Aorta (tissue), 5 donors: ENCODE data around the gene DCAF5. TPM values are rescaled to one million over a fixed set of nuclear protein-coding genes. Genes with fewer than 3 reads are reported as not detected.

Experiments used
- ATAC-seq: fragments of 200-7000 bp; cut with Tn5 transposase; one replicate; pipeline ENCODE4 v1.9.1; 2022; ENCODE audit warnings: moderate library complexity; ENCODE audit not compliant: low FRiP score
- DNase-seq, 2 donors: peaks; one replicate each; pipeline ENCODE4 v3.0.0-alpha.2; 2020
- H3K27ac ChIP-seq, 2 donors: one replicate each; pipeline ENCODE4 v1.5.1; 2013; ENCODE audit warnings: low read length in 2 of 2, mild to moderate bottlenecking in 2 of 2, moderate library complexity in 2 of 2, control low read depth in 1 of 2, inconsistent platforms in 1 of 2, low read depth in 1 of 2
- H3K27me3 ChIP-seq, 2 donors: one replicate each; pipeline ENCODE4 v1.6.1; 2013; ENCODE audit warnings: control low read depth in 1 of 2, low read length in 1 of 2, mild to moderate bottlenecking in 1 of 2, moderate library complexity in 1 of 2; ENCODE audit not compliant: insufficient read depth in 2 of 2, control insufficient read depth in 1 of 2
- H3K36me3 ChIP-seq, 2 donors: one replicate each; pipeline ENCODE4 v1.6.1; 2013; ENCODE audit warnings: control low read depth in 1 of 2, low read length in 1 of 2, mild to moderate bottlenecking in 1 of 2; ENCODE audit not compliant: insufficient read depth in 2 of 2, control insufficient read depth in 1 of 2
- H3K4me1 ChIP-seq, 2 donors: one replicate each; pipeline ENCODE4 v1.6.1; 2013; ENCODE audit warnings: low read length in 2 of 2, control low read depth in 1 of 2, mild to moderate bottlenecking in 1 of 2, moderate library complexity in 1 of 2; ENCODE audit not compliant: insufficient read depth in 2 of 2, control insufficient read depth in 1 of 2
- H3K4me3 ChIP-seq, 2 donors: one replicate each; pipeline ENCODE4 v1.5.1; 2013; ENCODE audit warnings: low read length in 2 of 2, control low read depth in 1 of 2, mild to moderate bottlenecking in 1 of 2
- H3K9me3 ChIP-seq: one replicate; pipeline ENCODE4 v1.6.1; 2013; ENCODE audit warnings: mild to moderate bottlenecking, low read length; ENCODE audit not compliant: control insufficient read depth
- WGBS, 2 donors: extraction: QIAGEN DNeasy Blood & Tissue Kit; methylation state at CpG; one replicate each; pipeline ENCODE4 v1.1.7; 2013; 5-methylcytosine and 5-hydroxymethylcytosine counted together
- intact Hi-C, 2 donors: fragments of 100-400 bp; cut with DNase I; formaldehyde crosslinking; loops; one replicate each; pipeline versions ENCODE4 v1.14.2 to v1.15.0; 2022
- polyA plus RNA-seq, 2 donors: library from polyadenylated mRNA; stranded (reverse); fragments of 200-250 nt; gene quantifications; one replicate each; pipeline ENCODE4 v1.2.3, GENCODE V29; 2013
- total RNA-seq, 2 donors: library from RNA; stranded (reverse); fragmentation: NEBNext Ultra II Directional; extraction: Animal tissue kit (Norgen Biotek cat#: 25700); gene quantifications; one replicate each; pipeline ENCODE4 v1.2.1, GENCODE V29; 2021
- donor health status: healthy with polysubstance abuse.
- donor health status: Bipolar disorder and iron deficiency.
- donor health status: DM: no; HTN: no; CAD: no.
- donor health status: DM: no; HTN: no; CAD: no.
- donor health status: DM: yes; HTN: yes; CAD: no.

Gene DCAF5
- total and polyA plus RNA-seq, 4 donors, result 18.9 to 56.9 (median 43.5) TPM

DNA sequence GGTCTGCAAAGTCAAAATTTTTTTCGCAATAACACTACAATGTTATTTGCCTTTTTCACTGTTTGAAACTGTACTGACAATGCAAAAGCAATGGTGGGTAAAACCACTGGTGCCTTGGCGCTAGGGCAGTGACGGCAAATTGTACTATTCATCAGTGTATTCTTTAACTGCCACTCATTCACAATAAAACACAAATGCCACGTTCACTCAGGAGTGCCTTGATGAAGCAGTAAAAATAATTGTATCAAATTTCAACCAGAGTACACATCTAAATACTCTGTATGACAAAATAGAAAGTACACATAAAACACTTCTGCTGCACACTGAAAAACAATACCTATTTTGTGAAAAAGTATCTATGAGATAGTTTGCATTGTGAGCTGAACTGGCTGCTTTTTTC is 17.8 kb downstream of the DCAF5 start:
- Histone ChIP-seq H3K36me3 (no peaks in the 10 kb centered on the region), H3K27ac (no peak overlapping the region), H3K4me1 (peaks cover 0 to 15% of the 10 kb centered on the region in 2 donors), H3K27me3 (no peaks in the 10 kb centered on the region), H3K9me3 (no peaks in the 10 kb centered on the region), H3K4me3 (no peak overlapping the region)
- 88 to 89% methylated on average over 4 of the region's 4 CpGs for WGBS, 2 donors
- DNase-seq (no peak), ATAC-seq (no peak)
- intact Hi-C loops, result no loop called here

DNA sequence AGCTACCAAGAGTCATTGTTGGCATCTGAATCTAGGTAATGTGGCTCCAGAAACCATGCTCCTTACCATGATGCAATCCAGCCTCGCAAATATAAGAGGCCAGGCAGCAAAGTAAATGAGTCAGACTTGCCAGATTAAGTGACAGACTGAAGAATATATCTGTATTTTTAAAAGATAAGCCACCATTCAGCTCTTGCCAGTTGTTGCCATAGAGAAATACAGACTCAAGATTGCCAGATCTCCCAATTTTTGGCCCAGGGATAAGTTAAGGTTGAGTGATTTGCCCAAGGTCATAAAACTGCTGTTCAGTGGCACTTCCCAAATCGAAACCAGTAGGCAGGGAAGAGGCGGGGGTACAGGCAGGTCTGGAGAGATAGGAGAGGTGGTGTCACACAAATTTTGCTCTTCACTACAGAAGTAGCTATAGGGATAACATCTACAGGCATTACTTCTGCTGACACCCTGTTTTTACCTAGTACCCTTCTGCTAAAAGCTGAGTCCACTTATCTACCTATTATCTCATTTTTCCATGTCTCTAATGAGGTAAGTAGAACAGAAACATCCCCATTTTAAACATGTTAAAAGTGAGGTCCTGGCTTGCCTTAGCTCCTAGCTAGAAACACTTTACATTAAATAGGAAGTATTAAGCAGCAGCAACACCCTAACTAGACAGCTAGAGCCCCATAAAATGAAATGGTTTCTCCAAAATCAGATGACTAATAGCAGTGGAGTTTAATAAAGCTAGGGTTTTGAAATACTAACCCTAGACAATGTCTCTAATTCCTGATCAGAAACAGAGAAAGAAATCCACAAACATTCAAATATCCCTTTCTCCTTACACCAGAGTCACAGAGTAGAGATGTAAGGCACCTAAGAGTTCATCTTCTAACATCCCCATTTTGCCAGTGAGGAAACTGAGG is 19.5 kb downstream of the DCAF5 start:
- Histone ChIP-seq H3K4me1 (peaks cover 0 to 15% of the 10 kb centered on the region in 2 donors), H3K27ac (peak overlapping the region in 1 of 2 donors; percentile 45), H3K4me3 (no peak overlapping the region), H3K9me3 (no peaks in the 10 kb centered on the region), H3K36me3 (no peaks in the 10 kb centered on the region), H3K27me3 (no peaks in the 10 kb centered on the region)
- intact Hi-C loops, result no loop called here
- 11 to 20% methylated on average over 3 of the region's 3 CpGs for WGBS, 2 donors
- DNase-seq (no peak), ATAC-seq (peak; percentile 12)

DNA sequence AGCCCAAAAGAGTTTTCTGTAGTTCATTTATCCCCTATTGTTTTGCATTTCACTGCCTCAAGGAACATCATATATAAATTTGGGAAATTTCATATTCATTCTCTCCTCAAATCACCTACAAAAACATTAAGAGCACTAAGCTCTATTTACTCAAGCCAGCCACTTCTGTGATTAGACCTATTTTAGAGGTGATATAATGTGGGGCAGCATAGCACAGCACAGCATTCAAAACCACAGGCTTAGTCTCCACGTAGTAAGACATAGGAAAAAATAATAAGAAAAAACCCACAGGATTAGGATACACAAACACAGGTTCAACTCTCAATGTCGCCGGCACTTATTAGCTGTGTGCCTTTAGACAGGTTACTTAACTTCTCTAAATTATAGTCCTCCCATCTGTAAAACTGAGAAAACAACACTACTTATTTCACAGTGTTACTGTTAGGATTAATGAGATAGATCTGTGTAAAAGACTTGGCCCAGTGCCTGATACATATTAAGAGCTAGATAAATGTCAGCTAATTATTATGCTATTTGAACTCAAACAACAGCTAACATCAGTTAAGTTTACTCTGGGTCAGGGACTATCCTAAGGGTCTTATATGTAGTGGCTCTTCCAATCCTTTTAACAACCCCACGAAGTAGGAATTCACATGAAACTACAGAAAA is 20.3 kb downstream of the DCAF5 start:
- intact Hi-C loops, result no loop called here
- Histone ChIP-seq H3K4me1 (peaks cover 0 to 11% of the 10 kb centered on the region in 2 donors), H3K4me3 (no peak overlapping the region), H3K9me3 (no peaks in the 10 kb centered on the region), H3K27ac (no peak overlapping the region), H3K36me3 (no peaks in the 10 kb centered on the region), H3K27me3 (no peaks in the 10 kb centered on the region)
- DNase-seq (no peak), ATAC-seq (no peak)
- WGBS, 2 donors, result 48 to 51% methylated on average over 4 of the region's 4 CpGs

DNA sequence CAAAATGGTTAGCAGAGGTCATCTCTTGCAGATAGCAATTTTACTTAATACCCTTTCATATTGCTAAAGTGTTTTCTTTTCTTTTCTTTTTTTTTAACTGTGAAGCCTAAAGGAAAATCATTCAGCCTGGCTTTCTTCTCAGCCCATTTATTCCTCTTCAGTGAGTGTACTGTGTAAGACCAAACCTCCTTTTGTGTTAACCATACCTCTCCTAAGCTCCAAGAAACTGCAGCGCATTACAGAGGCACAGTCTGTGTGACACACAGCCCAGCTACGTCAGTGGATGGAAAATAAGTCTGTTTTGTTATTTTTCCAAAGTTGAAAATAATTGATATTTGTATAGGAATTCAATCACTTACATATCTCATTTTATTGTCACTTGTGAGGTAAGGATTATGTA is 21.7 kb downstream of the DCAF5 start:
- WGBS, 2 donors, result 80 to 85% methylated on average over 2 of the region's 2 CpGs
- no peaks in the 10 kb centered on the region for H3K9me3 ChIP-seq
- DNase-seq, result no peak
- H3K4me3 ChIP-seq, result no peak overlapping the region
- ATAC-seq, result no peak
- peaks cover 0 to 11% of the 10 kb centered on the region in 2 donors for H3K4me1 ChIP-seq
- H3K27me3 ChIP-seq, result no peaks in the 10 kb centered on the region
- H3K36me3 ChIP-seq, result no peaks in the 10 kb centered on the region
- intact Hi-C loops, result no loop called here
- H3K27ac ChIP-seq, result no peak overlapping the region

DNA sequence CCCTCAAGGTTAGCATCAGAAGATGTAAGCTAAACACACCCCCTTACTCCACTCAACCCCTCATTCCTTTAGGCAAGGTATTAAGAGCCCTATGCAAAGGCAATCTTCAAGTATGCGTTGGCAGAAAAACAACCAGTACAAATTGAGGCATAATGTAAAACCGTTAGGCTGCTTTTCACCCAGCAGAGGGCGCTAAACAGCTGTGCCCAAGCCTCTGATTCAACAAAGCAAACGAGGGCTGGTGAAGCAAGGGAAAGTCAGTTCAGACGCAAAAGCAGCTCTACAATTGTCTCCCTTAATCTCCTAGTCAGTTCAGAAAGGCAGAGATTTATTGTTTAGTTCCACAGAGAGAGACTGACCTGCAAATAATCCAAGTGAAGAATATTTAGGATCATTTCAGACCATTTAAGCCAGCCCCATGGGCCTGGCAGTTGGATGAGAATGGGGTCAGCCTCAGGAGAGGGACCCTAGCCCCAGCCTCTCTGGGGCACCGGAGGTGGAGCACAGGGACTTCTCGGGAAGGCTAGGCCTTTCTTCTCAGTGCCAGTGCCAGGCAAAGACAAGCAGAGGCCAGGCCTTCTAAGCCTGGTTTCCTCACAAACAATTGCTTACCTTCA is 23.5 kb downstream of the DCAF5 start:
- Histone ChIP-seq H3K36me3 (no peaks in the 10 kb centered on the region), H3K4me3 (no peak overlapping the region), H3K27me3 (no peaks in the 10 kb centered on the region), H3K27ac (no peak overlapping the region), H3K9me3 (no peaks in the 10 kb centered on the region), H3K4me1 (peaks cover 0 to 14% of the 10 kb centered on the region in 2 donors)
- intact Hi-C loops, result loop anchor here in 1 of 2 donors (5.0 kb wide), 1 partner anchor 63 kb away; the partner anchor contains the start of gene EXD2
- DNase-seq (peak; percentile 79 to 81), ATAC-seq (peak; percentile 88)
- WGBS, 2 donors, result 9% methylated on average over 7 of the region's 7 CpGs

DNA sequence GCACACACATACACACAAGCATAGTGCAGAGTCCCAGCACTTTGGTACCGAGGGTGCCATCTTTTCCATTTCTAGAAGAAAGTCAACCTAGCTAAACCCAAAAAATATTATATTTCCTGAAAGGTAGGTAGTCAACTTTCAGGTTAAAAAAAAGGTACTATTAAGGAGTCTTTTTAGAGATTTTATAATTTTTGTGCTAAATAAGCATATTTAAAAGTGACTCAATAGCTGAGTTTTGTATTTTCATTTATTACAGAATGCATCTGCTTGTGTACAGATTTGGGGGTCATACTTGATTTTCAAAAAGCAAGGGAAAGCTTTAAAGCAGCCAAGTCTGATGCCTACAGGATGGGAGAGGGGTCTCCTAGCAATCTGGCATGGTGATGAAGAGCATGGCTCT is 34.6 kb downstream of the DCAF5 start:
- Histone ChIP-seq H3K36me3 (peaks cover 6 to 15% of the 10 kb centered on the region in 2 donors), H3K9me3 (no peaks in the 10 kb centered on the region)
- WGBS, 2 donors, result 93% methylated on average over 1 of the region's 1 CpG

DNA sequence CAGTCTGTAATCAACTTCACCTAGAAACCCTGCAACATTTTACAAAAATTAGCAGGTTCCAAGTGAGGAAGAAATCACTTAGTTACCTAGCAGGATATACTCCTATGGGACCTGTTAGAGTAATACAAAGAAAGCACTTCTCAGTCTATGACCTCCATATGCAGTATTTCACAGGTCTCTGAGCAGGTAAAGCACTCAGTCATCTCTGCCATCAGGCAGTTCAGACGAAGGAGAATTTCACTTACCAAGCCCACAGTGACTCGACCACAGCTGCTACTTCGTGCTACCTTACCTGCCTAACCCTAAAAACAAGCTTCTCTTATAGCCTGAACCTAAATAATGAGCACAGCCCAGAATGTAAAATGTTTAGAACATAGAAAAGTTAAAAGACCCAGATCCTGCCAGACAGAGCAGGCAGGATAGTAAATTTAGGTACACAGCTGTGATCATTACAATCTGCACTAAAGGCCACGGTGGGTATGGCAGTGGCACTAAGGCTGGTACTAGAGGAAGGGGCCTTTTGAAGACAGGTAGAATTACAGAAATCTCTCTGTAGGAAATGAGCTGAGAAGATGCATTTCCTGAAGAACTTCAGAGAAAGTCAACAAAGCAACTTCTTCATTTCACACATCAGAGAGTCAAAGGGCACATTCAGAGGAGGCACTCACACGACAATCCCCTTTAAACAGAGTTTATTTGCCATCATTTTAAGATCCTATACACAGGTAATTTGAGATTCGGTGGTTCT is 35.7 kb downstream of the DCAF5 start:
- Histone ChIP-seq H3K27me3 (no peaks in the 10 kb centered on the region), H3K4me1 (no peaks in the 10 kb centered on the region), H3K36me3 (peaks cover 6 to 15% of the 10 kb centered on the region in 2 donors), H3K4me3 (no peak overlapping the region), H3K9me3 (no peaks in the 10 kb centered on the region), H3K27ac (no peak overlapping the region)
- 84 to 85% methylated on average over 6 of the region's 6 CpGs for WGBS, 2 donors
- ATAC-seq (no peak), DNase-seq (no peak)
- intact Hi-C loops, result no loop called here

More for the DNA sequence above, 34.6 kb downstream of the DCAF5 start:
- ATAC-seq (no peak), DNase-seq (no peak)
- intact Hi-C loops, result no loop called here
- no peak overlapping the region for H3K27ac ChIP-seq
- H3K27me3 ChIP-seq, result no peaks in the 10 kb centered on the region
- no peaks in the 10 kb centered on the region for H3K4me1 ChIP-seq
- no peak overlapping the region for H3K4me3 ChIP-seq
